ENCODE data around the gene EPHB1.

Gene EPHB1

GRCh38 chr3:134802428-134803050, 7.5 kb downstream of the EPHB1 start:
- no peak for DNase-seq
- intact Hi-C loops (cut with DNase I), result no loop called here

- intact Hi-C loops (cut with DNase I), result no loop called here
- DNase-seq, result peak in 2 of 42 donors; percentile 24 to 40
Observed at GRCh38 chr3:134803051-134803505, 8.0 kb downstream of the EPHB1 start.

DNA sequence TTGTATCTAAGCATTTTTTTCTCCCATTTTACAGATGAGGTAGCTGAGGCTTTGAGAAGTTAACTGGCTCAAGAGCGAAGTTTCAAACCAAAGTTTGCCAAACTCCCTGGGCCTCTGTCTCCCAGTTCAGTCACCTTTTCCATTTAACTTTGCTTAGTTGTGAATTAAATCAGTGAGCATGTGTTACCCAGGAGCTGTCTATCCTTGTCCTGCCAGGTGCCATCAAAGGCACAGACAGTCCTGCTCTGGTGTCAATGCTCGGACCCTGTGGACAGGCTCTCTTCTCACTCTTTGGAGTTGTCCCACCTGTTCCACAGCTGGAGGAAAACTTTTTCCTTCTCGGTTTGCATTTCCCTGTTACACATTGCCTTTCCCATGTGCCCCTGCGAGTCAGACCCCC, 8.6 kb downstream of the EPHB1 start:
- peak in 1 of 42 donors; percentile 21 for DNase-seq
- intact Hi-C loops (cut with DNase I), result no loop called here

- DNase-seq, result peak in 1 of 42 donors; percentile 34
- intact Hi-C loops (cut with DNase I), result no loop called here
Observed at GRCh38 chr3:134804508-134805480, 9.7 kb downstream of the EPHB1 start.

- peak in 4 of 42 donors; percentile 33 to 53 (median 40) for DNase-seq
- intact Hi-C loops (cut with DNase I), result no loop called here
Observed at GRCh38 chr3:134807189-134807588, 12.1 kb downstream of the EPHB1 start.

GRCh38 chr3:134808835-134809234, 13.8 kb downstream of the EPHB1 start:
- no peak for DNase-seq
- intact Hi-C loops (cut with DNase I), result no loop called here

- intact Hi-C loops (cut with DNase I), result no loop called here
- peak in 24 of 42 donors; percentile 15 to 77 (median 46) for DNase-seq
Observed at GRCh38 chr3:134809427-134810051, 14.5 kb downstream of the EPHB1 start.

- no peak for DNase-seq
- intact Hi-C loops (cut with DNase I), result no loop called here
Observed at GRCh38 chr3:134810052-134810435, 15.0 kb downstream of the EPHB1 start.

DNA sequence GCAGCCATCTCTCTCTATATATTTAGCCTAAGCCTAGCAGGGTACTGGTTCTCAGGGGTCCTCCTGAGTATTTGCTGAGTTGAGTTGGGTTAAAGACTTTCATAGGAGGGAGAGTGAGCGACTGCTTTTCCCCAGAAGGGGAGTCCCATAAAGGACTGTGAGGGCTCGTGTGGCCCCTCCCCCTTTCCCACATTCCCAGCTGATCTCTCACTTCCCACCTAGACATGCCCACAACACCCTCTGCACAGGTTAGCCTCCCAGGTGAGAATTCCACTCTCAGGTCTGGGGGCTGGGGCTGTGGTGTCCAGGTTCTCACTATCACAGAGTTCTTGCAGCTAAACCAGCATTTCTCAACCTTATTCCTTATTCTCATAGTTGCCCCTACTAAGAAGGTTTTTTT, 15.8 kb downstream of the EPHB1 start:
- intact Hi-C loops (cut with DNase I), result no loop called here
- DNase-seq, result no peak

DNA sequence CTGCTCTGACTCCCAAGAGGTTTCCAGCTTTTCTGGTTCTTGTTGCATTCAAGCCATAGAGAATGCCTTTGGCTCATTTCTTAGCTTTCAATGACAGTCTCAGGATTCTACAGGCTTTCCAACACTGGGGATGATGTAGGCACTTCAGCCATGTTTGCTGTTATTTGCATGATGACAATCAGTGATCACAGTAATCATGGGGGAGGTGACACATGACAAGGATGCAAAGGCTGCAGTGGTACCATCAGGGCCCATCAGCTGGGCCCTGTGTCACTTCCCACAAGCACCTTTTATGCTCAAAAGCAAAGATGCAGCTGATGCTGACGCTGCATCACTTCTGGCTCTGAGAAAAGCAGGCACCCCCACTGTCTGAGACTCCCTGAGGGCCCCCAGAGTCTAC, 18.6 kb downstream of the EPHB1 start:
- no peak for DNase-seq
- intact Hi-C loops (cut with DNase I), result no loop called here

- no peak for DNase-seq
Observed at GRCh38 chr3:134815519-134815918, 20.5 kb downstream of the EPHB1 start.

GRCh38 chr3:134816623-134817022, 21.6 kb downstream of the EPHB1 start:
- intact Hi-C loops (cut with DNase I), result no loop called here

More at GRCh38 chr3:134815519-134815918, 20.5 kb downstream of the EPHB1 start:
- intact Hi-C loops (cut with DNase I), result no loop called here

DNA sequence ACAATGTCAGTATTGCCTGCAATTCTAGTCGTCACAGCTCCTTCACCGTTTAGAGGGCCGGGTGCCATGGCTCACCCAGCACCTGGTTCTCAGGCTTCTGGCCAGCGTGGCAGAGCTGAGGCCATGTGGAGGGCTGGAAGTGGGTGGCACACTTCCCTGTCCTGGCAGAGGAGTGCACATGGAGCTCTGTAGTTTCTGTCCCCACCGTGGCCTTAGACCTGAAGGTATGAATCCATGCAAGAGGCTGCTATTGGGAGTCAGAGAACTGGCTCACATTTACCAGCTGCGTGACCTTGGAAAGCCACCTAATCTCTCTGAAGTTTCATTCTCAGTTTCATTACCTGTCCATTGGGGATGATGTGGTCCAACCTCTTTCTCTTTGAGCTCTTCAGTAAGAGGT, 22.2 kb downstream of the EPHB1 start:
- no peak for DNase-seq
- intact Hi-C loops (cut with DNase I), result no loop called here

More at GRCh38 chr3:134816623-134817022, 21.6 kb downstream of the EPHB1 start:
- no peak for DNase-seq

DNA sequence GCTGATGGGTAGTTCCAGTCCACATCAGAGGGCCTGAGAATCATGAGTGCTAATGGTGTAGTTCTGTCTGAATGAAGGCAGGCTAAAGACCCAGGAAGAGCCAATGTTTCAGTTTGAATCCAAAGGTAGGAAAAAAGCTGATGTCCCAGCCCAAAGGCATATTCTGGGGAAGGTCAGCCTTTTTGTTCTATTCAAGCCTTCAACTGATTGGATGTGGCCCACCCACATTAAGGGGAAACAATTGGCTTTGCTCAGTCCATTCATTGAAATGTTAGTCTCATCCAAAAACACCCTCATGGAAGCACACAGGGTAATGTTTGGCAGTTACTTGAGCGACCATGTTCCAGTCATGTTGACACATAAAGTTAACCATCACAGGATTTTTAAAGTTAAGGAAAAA, 25.9 kb downstream of the EPHB1 start:
- no peak for DNase-seq
- intact Hi-C loops (cut with DNase I), result no loop called here

DNA sequence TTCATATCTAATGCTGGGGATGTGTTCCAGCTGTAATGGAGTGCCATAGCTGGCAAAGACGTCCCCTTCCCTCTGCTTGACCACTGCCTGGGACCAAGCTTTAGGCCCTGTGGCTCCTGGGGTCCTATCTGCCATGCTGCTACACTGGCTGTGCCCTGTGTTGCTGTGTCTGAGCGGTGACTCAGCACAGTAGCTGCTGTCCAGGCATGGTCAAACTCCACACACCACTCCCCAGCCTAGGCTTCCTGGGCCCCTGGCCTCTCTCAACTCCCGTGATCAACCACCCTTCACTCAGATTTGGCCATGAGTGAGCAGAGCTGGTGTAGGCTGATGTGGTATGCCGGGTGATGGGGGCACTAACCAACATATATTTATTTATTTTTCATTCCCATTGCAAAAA, 27.0 kb downstream of the EPHB1 start:
- intact Hi-C loops (cut with DNase I), result no loop called here

DNA sequence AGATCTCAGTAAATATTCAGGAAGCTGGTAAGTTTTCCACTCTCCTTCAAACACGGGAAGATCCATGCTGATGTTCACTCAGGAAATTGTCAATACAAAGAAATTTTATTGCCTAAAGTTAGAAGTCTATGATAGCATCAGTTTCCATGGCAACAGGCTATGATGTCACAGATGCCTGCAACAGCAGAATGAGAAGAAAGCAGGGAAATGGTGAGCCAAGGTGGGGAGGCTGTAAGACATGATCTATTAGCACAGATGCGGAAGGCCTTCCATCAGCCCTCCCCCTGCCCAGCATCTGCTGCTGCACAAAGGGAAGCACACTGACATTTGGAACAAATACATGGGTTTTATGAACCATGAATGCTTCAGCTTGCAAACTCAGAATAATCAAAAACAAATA, 28.6 kb downstream of the EPHB1 start:
- intact Hi-C loops (cut with DNase I), result no loop called here
- DNase-seq, result no peak

More for the DNA sequence above, 27.0 kb downstream of the EPHB1 start:
- DNase-seq, result no peak

GRCh38 chr3:134824791-134825190, 29.7 kb downstream of the EPHB1 start:
- intact Hi-C loops (cut with DNase I), result no loop called here
- no peak for DNase-seq

DNA sequence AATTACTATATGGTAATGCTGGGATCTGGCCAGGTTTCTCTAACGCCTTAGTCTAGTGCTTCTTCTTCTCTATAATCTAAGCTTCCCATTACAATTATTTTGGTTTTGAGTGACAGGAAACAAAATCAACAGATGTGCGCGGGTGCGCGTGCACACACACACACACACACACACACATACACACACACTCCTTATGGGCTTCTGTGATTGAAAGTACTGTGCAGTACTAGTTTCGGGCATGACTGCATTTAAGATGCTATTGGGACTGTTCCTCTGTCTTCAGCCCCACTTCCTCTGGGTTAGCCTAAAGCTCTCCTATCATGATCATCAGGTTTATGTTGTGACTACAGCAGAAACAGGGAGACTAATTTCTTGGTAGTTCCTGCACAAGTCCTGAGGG, 32.2 kb downstream of the EPHB1 start:
- intact Hi-C loops (cut with DNase I), result no loop called here
- no peak for DNase-seq

- intact Hi-C loops (cut with DNase I), result no loop called here
Observed at GRCh38 chr3:134829721-134830120, 34.7 kb downstream of the EPHB1 start.

GRCh38 chr3:134832585-134832984, 37.5 kb downstream of the EPHB1 start:
- intact Hi-C loops (cut with DNase I), result no loop called here
- DNase-seq, result no peak

More at GRCh38 chr3:134829721-134830120, 34.7 kb downstream of the EPHB1 start:
- DNase-seq, result no peak
